Effector CD8-positive, alpha-beta T cell (primary cell): ENCODE data around the gene SCAND1.
A peak's percentile ranks its signal among the peaks of the same experiment; 100 is the strongest.
"Not testable (repeated sequence)": the region's sequence is repeated elsewhere in the genome, so short reads cannot be mapped to it uniquely, and the experiment has no call there.

Experiments
- DNase-seq: peaks from one replicate; lab custom pipeline; 2025; lab: John Stamatoyannopoulos, UW

Gene SCAND1

GRCh38 chr20:35959291-35959690 lies 5.0 kb upstream of the SCAND1 start:
- not testable (repeated sequence) for DNase-seq

- DNase-seq, result no peak
Measured at GRCh38 chr20:35956616-35957015, 2.3 kb upstream of the SCAND1 start.

- DNase-seq, result no peak
Measured at GRCh38 chr20:35954907-35955251, 577 bp upstream of the SCAND1 start.

- DNase-seq, result peak; percentile 56
Measured at GRCh38 chr20:35953387-35954199, 709 bp downstream of the SCAND1 start.

GRCh38 chr20:35952480-35953386 lies 1.6 kb downstream of the SCAND1 start:
- no peak for DNase-seq

- DNase-seq, result not testable (repeated sequence)
Measured at GRCh38 chr20:35952080-35952479, 2.2 kb downstream of the SCAND1 start.

GRCh38 chr20:35950093-35950492 lies 4.2 kb downstream of the SCAND1 start:
- DNase-seq, result no peak

- no peak for DNase-seq
Measured at GRCh38 chr20:35947907-35948306, 6.4 kb downstream of the SCAND1 start.

GRCh38 chr20:35947489-35947888 lies 6.8 kb downstream of the SCAND1 start:
- no peak for DNase-seq

GRCh38 chr20:35942243-35942642 lies 12.1 kb downstream of the SCAND1 start:
- DNase-seq, result no peak

- DNase-seq, result no peak
Measured at GRCh38 chr20:35941620-35942019, 12.7 kb downstream of the SCAND1 start.

GRCh38 chr20:35939264-35939663 lies 15.0 kb downstream of the SCAND1 start:
- DNase-seq, result no peak

GRCh38 chr20:35934050-35934449 lies 20.3 kb downstream of the SCAND1 start:
- DNase-seq, result no peak

- DNase-seq, result no peak
Measured at GRCh38 chr20:35929301-35929700, 25.0 kb downstream of the SCAND1 start.

GRCh38 chr20:35920523-35920922 lies 33.8 kb downstream of the SCAND1 start:
- no peak for DNase-seq

- no peak for DNase-seq
Measured at GRCh38 chr20:35918021-35918420, 36.3 kb downstream of the SCAND1 start.

- no peak for DNase-seq
Measured at GRCh38 chr20:35917077-35917476, 37.2 kb downstream of the SCAND1 start.

GRCh38 chr20:35912881-35913280 lies 41.4 kb downstream of the SCAND1 start:
- no peak for DNase-seq

- DNase-seq, result no peak
Measured at GRCh38 chr20:35910254-35910653, 44.0 kb downstream of the SCAND1 start.

- no peak for DNase-seq
Measured at GRCh38 chr20:35909796-35910195, 44.5 kb downstream of the SCAND1 start.

- DNase-seq, result no peak
Measured at GRCh38 chr20:35909176-35909575, 45.1 kb downstream of the SCAND1 start.

- no peak for DNase-seq
Measured at GRCh38 chr20:35908007-35908406, 46.3 kb downstream of the SCAND1 start.
